Stimulated activated CD4-positive, alpha-beta T cell treated with anti-CD3 and anti-CD28 coated beads, Interleukin-1b, Interleukin-23, amount 100 ng/mL, for 4 hours (primary cell): ENCODE data around the gene GP1BB.
A peak's percentile ranks its signal among the peaks of the same experiment; 100 is the strongest.
"Not testable (repeated sequence)": the region's sequence is repeated elsewhere in the genome, so short reads cannot be mapped to it uniquely, and the experiment has no call there.

ENCODE experiments used
- DNase-seq, 2 donors: peaks; one replicate each; pipeline ENCODE4 v3.0.0-alpha.2; 2020; ENCODE audit warnings: low read depth in 2 of 2

Gene GP1BB

GRCh38 chr22:19723232-19723982, at the start of gene GP1BB:
Gene GP1BB, plus strand, starts transcription at chr22:19723539. Its CDS starts 31 bp downstream, at chr22:19723570.
- DNase-seq = peak in 1 of 2 donors; percentile 31

DNA sequence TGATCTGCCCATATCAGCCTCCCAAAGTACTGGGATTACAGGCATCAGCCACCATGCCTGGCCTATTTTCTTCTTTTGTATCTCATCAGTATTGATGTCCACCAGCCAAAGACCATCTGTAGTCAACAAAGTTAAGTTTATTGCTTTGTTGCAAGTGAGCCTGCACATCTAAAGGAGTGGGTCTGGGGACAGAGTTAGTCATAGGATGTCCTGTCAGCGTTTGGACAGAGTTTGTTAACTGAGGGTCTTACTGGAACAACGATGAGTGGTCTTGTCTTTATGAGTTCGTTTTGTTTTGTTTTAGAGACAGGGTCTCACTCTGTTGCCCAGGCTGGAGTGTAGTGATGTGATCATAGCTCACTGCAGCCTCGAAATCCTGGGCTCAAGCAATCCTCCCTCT, 49.7 kb upstream of the GP1BB start:
- DNase-seq = no peak

GRCh38 chr22:19674129-19674928, 49.0 kb upstream of the GP1BB start:
- no peak for DNase-seq

DNA sequence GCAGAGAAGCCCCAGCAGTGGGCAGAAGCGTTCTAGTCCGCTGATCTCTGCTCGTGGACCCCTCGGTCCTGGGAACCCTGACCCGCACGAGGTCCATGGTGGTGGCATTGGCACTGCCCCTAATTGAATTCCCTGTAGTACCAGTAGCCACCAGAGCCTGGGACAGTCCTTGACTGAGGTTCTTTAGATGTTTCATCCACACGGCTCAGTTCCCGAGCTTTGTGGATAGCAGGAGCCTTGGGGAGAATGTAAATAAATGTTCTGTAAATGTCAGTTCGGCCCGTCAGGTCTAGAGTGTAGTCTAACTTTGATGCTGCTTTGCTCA, 48.4 kb upstream of the GP1BB start:
- DNase-seq = no peak

DNA sequence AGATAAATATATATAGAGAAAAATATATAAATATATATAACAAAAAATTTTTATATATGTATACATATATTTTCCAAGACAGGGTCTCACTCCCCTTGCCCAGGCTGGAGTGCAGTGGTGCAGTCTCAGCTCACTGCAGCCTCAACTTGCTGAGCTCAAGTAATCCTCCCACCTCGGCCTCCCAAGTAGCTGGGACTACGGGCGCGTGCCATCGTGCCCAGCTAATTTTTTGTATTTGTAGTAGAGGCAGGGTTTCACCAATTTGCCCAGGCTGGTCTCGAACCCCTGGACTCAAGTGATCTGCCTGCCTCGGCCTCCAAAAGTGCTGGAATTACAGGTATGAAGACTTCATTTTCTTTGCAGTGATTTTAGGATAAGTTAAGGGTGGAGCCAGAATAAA, 47.9 kb upstream of the GP1BB start:
- DNase-seq = no peak

- DNase-seq = not testable (repeated sequence)
Observed at GRCh38 chr22:19676437-19676836, 46.9 kb upstream of the GP1BB start.

DNA sequence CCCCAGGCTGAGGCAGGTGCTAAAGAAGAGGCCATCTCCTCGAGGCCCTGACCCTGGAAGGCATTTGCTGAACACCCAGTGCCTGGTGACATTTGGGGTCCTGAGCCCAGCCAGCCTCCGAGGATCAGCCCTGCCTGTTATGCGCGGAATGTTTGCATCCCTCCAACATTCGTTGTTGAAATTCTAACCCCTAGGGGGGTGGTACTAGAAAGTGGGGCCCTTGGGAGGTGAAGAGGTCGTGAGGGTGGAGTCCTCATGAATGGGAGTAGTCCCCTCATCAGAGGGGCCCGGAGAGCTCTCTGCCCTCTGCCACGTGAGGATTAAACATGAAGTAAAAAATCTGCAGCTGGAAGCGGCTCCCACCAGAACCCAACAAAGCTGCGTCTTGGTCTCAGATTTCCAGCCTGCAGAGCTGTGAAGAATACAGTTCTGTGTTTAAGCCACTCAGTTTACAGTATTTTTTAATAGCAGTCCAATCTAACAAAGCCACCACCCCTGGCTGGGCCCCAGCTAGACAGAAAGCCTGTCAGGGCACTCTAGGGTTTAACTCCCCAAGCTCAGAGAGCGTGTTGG, 44.3 kb upstream of the GP1BB start:
- DNase-seq = no peak

- peak; percentile 49 to 51 for DNase-seq
Observed at GRCh38 chr22:19679522-19680101, 43.7 kb upstream of the GP1BB start.

GRCh38 chr22:19680287-19680881, 43.0 kb upstream of the GP1BB start:
- DNase-seq = no peak

DNA sequence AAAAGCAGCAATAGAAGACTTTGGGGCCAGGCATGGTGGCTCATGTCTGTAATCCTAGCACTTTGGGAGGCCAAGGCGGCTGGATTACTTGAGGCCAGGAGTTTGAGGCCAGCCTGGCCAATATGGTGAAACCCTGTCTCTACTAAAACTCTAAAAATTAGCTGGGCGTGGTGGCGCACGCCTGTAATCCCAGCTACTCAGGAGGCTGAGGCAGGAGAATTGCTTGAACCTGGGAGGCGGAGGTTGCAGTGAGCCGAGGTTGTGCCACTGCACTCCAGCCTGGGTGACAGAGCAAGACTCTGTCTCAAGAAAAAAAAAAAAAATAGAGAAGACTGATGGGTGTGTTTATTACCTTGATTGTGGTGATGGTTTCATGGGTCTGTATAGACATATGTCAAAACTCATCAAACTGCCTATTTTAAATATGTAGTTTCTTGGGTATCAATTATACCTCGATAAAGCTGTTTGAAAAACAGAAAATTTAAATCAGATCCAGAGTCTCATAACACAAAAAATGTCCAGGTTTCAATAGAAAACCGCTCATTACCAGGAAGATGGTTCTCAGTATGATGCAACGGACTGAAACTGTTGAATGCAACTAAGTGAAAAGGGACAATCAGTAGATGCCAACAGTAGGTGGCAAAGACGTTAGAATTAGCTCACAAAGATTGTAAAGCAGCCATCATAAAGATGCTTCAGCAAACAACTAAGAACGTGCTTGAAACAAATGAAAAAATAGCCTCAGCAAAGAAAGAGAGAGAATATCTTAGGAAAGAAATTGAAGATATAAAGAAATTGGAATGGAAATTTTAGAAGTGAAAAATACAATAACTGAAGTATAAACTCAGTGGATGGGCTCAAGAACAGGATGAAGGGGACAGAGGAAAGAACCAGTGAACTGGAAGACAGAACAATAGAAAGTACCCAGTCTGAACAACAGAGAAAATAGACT, 42.2 kb upstream of the GP1BB start:
- DNase-seq = no peak

- no peak for DNase-seq
Observed at GRCh38 chr22:19681863-19682245, 41.5 kb upstream of the GP1BB start.

- DNase-seq = no peak
Observed at GRCh38 chr22:19686946-19687345, 36.4 kb upstream of the GP1BB start.

DNA sequence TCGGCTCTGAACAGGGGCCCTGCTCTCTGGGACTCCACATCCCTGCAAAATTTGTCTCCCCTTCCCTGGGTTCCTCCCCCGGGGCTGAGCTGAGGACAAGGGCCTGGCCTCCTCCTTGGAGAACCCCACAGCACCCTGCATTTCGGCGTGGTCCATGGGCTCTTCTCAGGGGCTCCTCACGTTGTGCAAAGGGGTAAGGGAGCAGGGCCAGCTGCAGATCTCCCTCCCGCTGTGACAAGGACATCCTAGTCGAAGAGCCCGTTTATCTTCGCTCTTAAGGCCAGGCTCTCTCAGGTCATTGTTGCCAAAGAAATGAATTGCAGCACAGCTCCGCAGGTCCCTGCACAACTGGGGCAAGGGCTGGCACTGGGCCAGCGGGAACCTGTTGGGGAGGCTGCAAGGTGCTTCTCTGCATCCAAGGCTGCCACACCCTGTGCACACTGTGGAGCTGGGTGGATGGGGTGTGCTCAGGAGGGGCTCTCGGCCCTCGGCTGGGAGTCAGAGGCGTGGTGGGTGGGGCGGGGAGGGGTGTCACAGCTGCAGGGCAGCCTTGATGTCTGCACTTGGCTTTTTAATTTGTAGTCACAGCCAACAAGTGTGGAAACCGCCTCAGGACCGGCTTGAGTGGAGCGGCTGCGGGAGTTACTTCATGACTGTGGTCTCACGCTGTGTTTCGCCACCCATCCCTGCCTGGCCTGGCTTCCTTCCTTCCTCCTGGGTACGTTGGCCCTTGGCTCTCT, 35.6 kb upstream of the GP1BB start:
- no peak for DNase-seq

DNA sequence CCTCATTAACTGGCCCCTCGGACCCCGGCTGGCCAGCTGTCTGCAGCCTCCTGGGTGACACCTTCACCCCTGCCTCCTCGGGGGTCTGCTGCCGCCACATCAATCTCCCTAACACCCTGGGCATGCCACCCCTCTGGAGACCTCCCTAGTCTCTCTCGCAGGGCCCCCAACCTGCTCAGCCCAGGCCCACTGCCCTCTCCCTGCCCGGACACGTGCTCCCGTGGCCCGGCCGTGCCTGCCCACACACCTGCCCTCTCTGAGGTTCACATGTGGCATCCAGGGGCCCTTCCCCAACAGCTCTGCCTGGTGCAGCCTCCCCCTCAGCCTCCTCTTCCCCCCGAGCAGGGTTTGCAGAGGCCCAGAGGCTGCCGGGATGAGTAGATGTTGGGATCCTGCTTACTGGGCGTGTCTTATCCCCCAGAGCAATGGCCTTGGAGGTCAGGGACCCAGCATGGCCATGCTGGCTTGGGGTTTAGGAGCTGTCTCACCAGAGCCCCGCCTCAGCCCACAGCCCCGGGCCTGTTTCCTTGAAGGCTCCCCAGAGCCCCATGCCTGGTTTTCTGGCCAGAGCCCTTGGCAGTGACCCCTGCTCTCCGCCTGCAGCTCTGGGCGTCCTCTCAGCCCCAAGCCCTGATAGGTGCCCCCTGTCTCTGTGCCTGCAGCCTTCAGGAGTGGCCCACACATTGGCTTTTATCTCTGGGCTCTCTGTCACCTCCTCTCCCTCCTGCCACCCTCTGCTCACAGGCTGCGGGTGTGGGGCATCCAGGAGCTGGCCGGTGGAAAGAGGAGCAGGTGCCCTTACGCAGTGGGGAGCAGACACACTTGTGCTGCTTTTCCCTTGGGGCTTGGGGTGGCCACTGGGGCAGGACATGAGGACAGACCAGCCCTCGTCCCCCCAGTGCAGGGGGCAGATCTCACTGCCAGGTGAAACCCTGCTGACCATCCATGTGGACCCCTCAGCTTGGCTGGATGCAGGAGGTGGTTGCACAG, 34.7 kb upstream of the GP1BB start:
- no peak for DNase-seq

- DNase-seq = no peak
Observed at GRCh38 chr22:19689408-19689807, 33.9 kb upstream of the GP1BB start.

GRCh38 chr22:19691007-19691720, 32.2 kb upstream of the GP1BB start:
- no peak for DNase-seq

GRCh38 chr22:19691721-19692341, 31.5 kb upstream of the GP1BB start:
- no peak for DNase-seq

GRCh38 chr22:19693581-19693980, 29.8 kb upstream of the GP1BB start:
- DNase-seq = no peak
